OCI-LY1 (cell line): ENCODE data around the gene DLK1.

Experiments
- H2AFZ ChIP-seq: fragments of 200-600 bp; sonication (generic), shearing (Covaris generic); 2 replicates; pipeline ENCODE4 v1.6.0; 2014; ENCODE audit warnings: antibody characterized with exemption, mild to moderate bottlenecking, low read length
- H3F3A ChIP-seq: fragments of 200-600 bp; sonication (generic), shearing (Covaris generic); 2 replicates; pipeline ENCODE4 v1.6.0; 2014; ENCODE audit warnings: mild to moderate bottlenecking, antibody characterized with exemption, low read length, moderate library complexity; ENCODE audit not compliant: insufficient read depth
- H3K27ac ChIP-seq: fragments of 200-600 bp; sonication (generic); 2 replicates; pipeline ENCODE4 v1.5.1; 2014; ENCODE audit warnings: low read length, mixed run types, mild to moderate bottlenecking, low read depth; ENCODE audit not compliant: poor library complexity, severe bottlenecking
- H3K27me3 ChIP-seq: fragments of 200-600 bp; sonication (generic); 2 replicates; pipeline ENCODE4 v1.6.0; 2014; ENCODE audit warnings: antibody characterized with exemption, mild to moderate bottlenecking, low read length, moderate library complexity; ENCODE audit not compliant: insufficient read depth
- H3K36me3 ChIP-seq: fragments of 200-600 bp; sonication (generic); 2 replicates; pipeline ENCODE4 v1.6.1; 2014; ENCODE audit warnings: mild to moderate bottlenecking, antibody characterized with exemption, low read length, moderate library complexity, mixed read lengths; ENCODE audit not compliant: insufficient read depth
- H3K4me1 ChIP-seq: fragments of 200-600 bp; sonication (generic); 2 replicates; pipeline ENCODE4 v1.5.1; 2014; ENCODE audit warnings: mild to moderate bottlenecking, low read length, moderate library complexity; ENCODE audit not compliant: insufficient read depth, severe bottlenecking
- H3K4me2 ChIP-seq: fragments of 200-600 bp; sonication (generic), shearing (Covaris generic); 2 replicates; pipeline ENCODE4 v1.6.1; 2014; ENCODE audit warnings: low read length
- H3K4me3 ChIP-seq: fragments of 200-600 bp; sonication (generic); 2 replicates; pipeline ENCODE4 v1.5.1; 2014; ENCODE audit warnings: low read length, low read depth, mild to moderate bottlenecking, mixed read lengths; ENCODE audit not compliant: poor library complexity, severe bottlenecking
- H3K79me2 ChIP-seq: fragments of 200-600 bp; shearing (Covaris generic); 2 replicates; pipeline ENCODE4 v1.6.1; 2016; ENCODE audit warnings: mixed run types, low read length, mixed read lengths; ENCODE audit not compliant: insufficient read depth
- H3K9ac ChIP-seq: fragments of 200-600 bp; sonication (generic), shearing (Covaris generic); 2 replicates; pipeline ENCODE4 v1.6.1; 2014; ENCODE audit warnings: mild to moderate bottlenecking, low read length, mixed read lengths
- H3K9me2 ChIP-seq: fragments of 200-600 bp; sonication (generic), shearing (Covaris generic); 2 replicates; pipeline ENCODE4 v1.6.1; 2014; ENCODE audit warnings: low read depth, mild to moderate bottlenecking, low read length, mixed read lengths
- H3K9me3 ChIP-seq: fragments of 200-600 bp; shearing (Covaris generic); 2 replicates; pipeline ENCODE4 v1.6.1; 2014; ENCODE audit warnings: low read length, mixed read lengths
- H4K20me1 ChIP-seq: fragments of 200-600 bp; sonication (generic), shearing (Covaris generic); 2 replicates; pipeline ENCODE4 v1.6.0; 2016; ENCODE audit warnings: mild to moderate bottlenecking, low read length; ENCODE audit not compliant: insufficient read depth
- CTCF ChIP-seq: fragments of 200-600 bp; sonication (generic), shearing (Covaris generic); IDR thresholded peaks from 2 replicates; pipeline ENCODE4 v1.5.1; 2017; ENCODE audit warnings: mild to moderate bottlenecking, antibody characterized with exemption, low read length, moderate library complexity, mixed read lengths
- EZH2 ChIP-seq: fragments of 200-600 bp; sonication (generic), shearing (Covaris generic); IDR thresholded peaks from 2 replicates; pipeline ENCODE4 v1.8.0; 2017; ENCODE audit warnings: borderline replicate concordance, mixed run types, mild to moderate bottlenecking, antibody characterized with exemption, low read length, moderate library complexity, mixed read lengths

The DLK1 gene

DNA sequence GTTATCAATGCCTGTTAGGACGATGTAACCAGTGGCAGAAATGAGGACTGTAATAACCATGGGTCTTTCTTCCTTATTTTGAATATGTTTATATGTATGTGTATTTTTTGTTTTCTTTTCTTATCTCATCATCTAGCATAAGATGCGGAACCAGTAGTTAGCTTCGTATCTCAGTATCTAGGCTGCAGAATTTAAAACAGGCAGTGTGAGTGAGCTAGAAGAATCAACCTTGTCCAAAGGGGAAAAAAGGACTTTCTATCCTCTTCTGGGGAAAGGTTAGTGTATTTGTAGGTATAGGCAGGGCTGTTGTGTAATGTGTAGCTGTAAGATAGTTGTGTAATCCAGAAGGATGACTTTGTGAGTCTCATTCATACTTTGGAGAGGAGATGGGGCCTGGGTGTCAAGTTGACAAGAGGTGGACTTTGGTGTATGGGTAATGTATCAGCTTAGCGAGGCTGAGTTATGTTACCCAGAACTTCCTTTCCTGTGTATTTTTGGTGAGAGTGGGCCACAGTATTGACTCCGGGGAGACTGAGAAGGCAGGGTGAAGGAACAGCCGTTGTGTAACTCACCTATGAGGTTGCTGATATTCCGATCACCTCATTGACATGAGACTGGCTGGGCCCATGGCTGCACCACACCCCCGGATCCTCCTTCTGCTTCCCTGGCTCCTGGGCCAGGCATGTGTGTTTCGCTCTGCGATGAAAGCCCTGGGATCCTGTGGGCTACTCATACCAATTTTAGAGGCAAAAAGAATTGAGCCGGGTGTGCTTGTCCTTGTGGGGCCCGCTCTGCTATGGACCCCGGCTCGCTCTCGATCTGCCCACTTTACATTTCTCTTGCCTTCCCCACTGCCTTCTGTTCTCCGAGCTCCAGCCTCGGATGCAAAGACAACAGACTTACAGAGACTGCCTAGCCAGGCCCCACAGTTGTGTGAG lies 24.3 kb downstream of the DLK1 start:
- Histone ChIP-seq H3K9ac (no peak overlapping the region), H2AFZ (no peak overlapping the region), H3K9me2 (no peaks in the 10 kb centered on the region), H3K9me3 (no peaks in the 10 kb centered on the region), H3K4me1 (no peaks in the 10 kb centered on the region), H3K79me2 (no peaks in the 10 kb centered on the region), H3K27me3 (no peaks in the 10 kb centered on the region), H3F3A (no peaks in the 10 kb centered on the region), H3K36me3 (no peaks in the 10 kb centered on the region), H4K20me1 (no peaks in the 10 kb centered on the region), H3K4me3 (no peak overlapping the region), H3K4me2 (no peak overlapping the region), H3K27ac (no peak overlapping the region)
- TF ChIP-seq EZH2 (no peak), CTCF (no peak)

DNA sequence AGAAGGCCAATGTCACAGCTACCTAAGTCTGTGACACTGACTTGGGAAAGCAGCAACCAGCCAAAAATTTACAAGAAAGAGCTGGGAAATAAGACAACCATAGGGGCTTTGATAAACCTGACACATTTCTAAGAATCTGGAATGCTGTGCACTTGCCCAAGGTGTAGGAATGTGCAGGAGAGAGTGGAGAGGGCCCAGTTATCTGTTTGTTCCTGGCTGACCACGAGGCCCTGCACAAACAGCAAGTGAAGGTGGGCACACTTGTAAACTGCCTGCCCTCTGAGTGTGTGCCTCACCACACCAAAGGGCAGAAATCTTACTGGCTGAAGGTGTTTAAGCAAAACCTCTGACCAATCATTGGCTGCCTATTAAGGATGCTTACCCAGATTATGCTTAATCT lies 27.3 kb downstream of the DLK1 start:
- Histone ChIP-seq H3K36me3 (no peaks in the 10 kb centered on the region), H3K4me3 (no peak overlapping the region), H3K4me1 (no peaks in the 10 kb centered on the region), H4K20me1 (no peaks in the 10 kb centered on the region), H3K4me2 (no peak overlapping the region), H2AFZ (no peak overlapping the region), H3K79me2 (no peaks in the 10 kb centered on the region), H3K27ac (no peak overlapping the region), H3K9me3 (no peaks in the 10 kb centered on the region), H3K9ac (no peak overlapping the region), H3K27me3 (no peaks in the 10 kb centered on the region), H3K9me2 (no peaks in the 10 kb centered on the region), H3F3A (no peaks in the 10 kb centered on the region)
- TF ChIP-seq CTCF (no peak), EZH2 (no peak)

- Histone ChIP-seq H3K9me3 (no peaks in the 10 kb centered on the region), H3K4me3 (no peak overlapping the region), H3K9me2 (no peaks in the 10 kb centered on the region), H3K79me2 (no peaks in the 10 kb centered on the region), H2AFZ (no peak overlapping the region), H3F3A (no peaks in the 10 kb centered on the region), H3K4me1 (no peaks in the 10 kb centered on the region), H3K27ac (no peak overlapping the region), H3K27me3 (no peaks in the 10 kb centered on the region), H3K9ac (no peak overlapping the region), H3K36me3 (no peaks in the 10 kb centered on the region), H3K4me2 (no peak overlapping the region), H4K20me1 (no peaks in the 10 kb centered on the region)
- TF ChIP-seq CTCF (no peak), EZH2 (no peak)
Measured at GRCh38 chr14:100755649-100756048, 29.0 kb downstream of the DLK1 start.
